Right lobe of liver (tissue), 6 donors: Measurements from ENCODE around the gene USP22. TPM values are rescaled to one million over a fixed set of nuclear protein-coding genes. Genes with fewer than 3 reads are reported as not detected.

Experiments used
- ATAC-seq, 4 donors: fragments of 200-7000 bp; cut with Tn5 transposase; one replicate each; pipeline ENCODE4 v1.9.1; 2020; ENCODE audit warnings: mild to moderate bottlenecking in 4 of 4, moderate library complexity in 4 of 4
- DNase-seq, 3 donors: peaks; one replicate each; pipeline ENCODE4 v3.0.0-alpha.2; 2020
- H3K27ac ChIP-seq, 3 donors: fragments of 200-600 bp; one replicate each; pipeline ENCODE4 v1.8.0; 2022
- H3K27me3 ChIP-seq, 2 donors: fragments of 200-600 bp; one replicate each; pipeline ENCODE4 v1.8.0; 2022
- H3K36me3 ChIP-seq, 4 donors: fragments of 200-600 bp; sonication (generic) in 1 of 4; one replicate each; pipeline versions ENCODE4 v1.5.1 to v1.8.0; 2017 to 2022; ENCODE audit warnings: control low read depth in 1 of 4
- H3K4me1 ChIP-seq, 4 donors: fragments of 200-600 bp; sonication (generic) in 1 of 4; one replicate each; pipeline versions ENCODE4 v1.5.1 to v1.8.0; 2017 to 2022; ENCODE audit warnings: control low read depth in 1 of 4
- H3K4me3 ChIP-seq, 3 donors: fragments of 200-600 bp; one replicate each; pipeline ENCODE4 v1.8.0; 2022
- H3K9me3 ChIP-seq, 4 donors: fragments of 200-600 bp; sonication (generic) in 1 of 4; one replicate each; pipeline versions ENCODE4 v1.5.1 to v1.8.0; 2017 to 2022; ENCODE audit warnings: control low read depth in 1 of 4
- CTCF ChIP-seq, 4 donors: fragments of 200-600 bp in 3 of 4; fragments of 450-650 bp in 1 of 4; IDR thresholded peaks; one replicate each; pipeline versions ENCODE4 v1.5.1 to v1.8.0; 2016 to 2022; ENCODE audit warnings: antibody characterized with exemption in 4 of 4, mild to moderate bottlenecking in 2 of 4
- POLR2A ChIP-seq: fragments of 450-650 bp; IDR thresholded peaks from one replicate; pipeline ENCODE4 v1.6.1; 2017; ENCODE audit warnings: antibody characterized with exemption, mild to moderate bottlenecking
- WGBS: methylation state at CpG from one replicate; pipeline ENCODE4 v1.1.6; 2018; ENCODE audit warnings: low coverage, low lambda C conversion rate; ENCODE audit not compliant: insufficient coverage; ENCODE audit errors: missing lambda C conversion rate; 5-methylcytosine and 5-hydroxymethylcytosine counted together
- intact Hi-C, 2 donors: fragments of 100-400 bp; cut with DNase I; formaldehyde crosslinking; loops; one replicate each; pipeline versions ENCODE4 v1.11.2 to v1.14.1; 2022
- total RNA-seq, 6 experiments: library from RNA; depleted of rRNA in 2 of 6; stranded (reverse); fragments of >200 nt in 2 of 6; fragmentation: NEBNext Ultra II Directional in 3 of 6; extraction: Animal tissue kit (Norgen Biotek cat#: 25700) in 3 of 6; gene quantifications; one replicate each; pipeline versions ENCODE4 v1.1.0 to v1.2.4, GENCODE V29; 2016 to 2023
- donor health status: DM: no; HTN: yes; CAD: no.
- donor health status: DM: no; HTN: no; CAD: no.
- donor health status: DM: no; HTN: no; CAD: no.
- donor health status: DM: no; HTN: yes; CAD: no.
- donor health status: DM: no; HTN: yes; CAD: no.

USP22 gene
- total RNA-seq, 6 experiments from 2014 or later, result 69.8 to 81.2 (median 77.7) TPM

GRCh38 chr17:21049457-21049856, 6.6 kb upstream of the USP22 start:
- no peaks in the 10 kb centered on the region for H3K9me3 ChIP-seq
- 92% methylated on average over 1 of the region's 1 CpG for WGBS
- H3K4me3 ChIP-seq, result no peak overlapping the region
- TF ChIP-seq CTCF (IDR thresholded peaks at IDR 0.05) (no peak), POLR2A (no peak)
- no peaks in the 10 kb centered on the region for H3K4me1 ChIP-seq
- intact Hi-C loops, result no loop called here
- H3K27me3 ChIP-seq, result no peaks in the 10 kb centered on the region
- DNase-seq (no peak), ATAC-seq (no peak)
- no peaks in the 10 kb centered on the region for H3K36me3 ChIP-seq
- no peak overlapping the region for H3K27ac ChIP-seq

- no peak for DNase-seq
Observed at GRCh38 chr17:21046216-21046615, 3.4 kb upstream of the USP22 start.

GRCh38 chr17:21044971-21045370, 2.2 kb upstream of the USP22 start:
- 93% methylated on average over 9 of the region's 10 CpGs for WGBS
- H3K4me3 ChIP-seq, result no peak overlapping the region
- H3K9me3 ChIP-seq, result no peaks in the 10 kb centered on the region
- ATAC-seq (no peak), DNase-seq (no peak)
- intact Hi-C loops, result no loop called here
- H3K4me1 ChIP-seq, result peaks cover 0 to 17% (median 5%) of the 10 kb centered on the region in 4 donors
- H3K27ac ChIP-seq, result no peak overlapping the region
- no peaks in the 10 kb centered on the region for H3K36me3 ChIP-seq
- no peaks in the 10 kb centered on the region for H3K27me3 ChIP-seq
- no peak for TF ChIP-seq POLR2A
- no peak for TF ChIP-seq CTCF (IDR thresholded peaks at IDR 0.05)

More at GRCh38 chr17:21046216-21046615, 3.4 kb upstream of the USP22 start:
- no peak for ATAC-seq
- intact Hi-C loops, result no loop called here
- no peak overlapping the region for H3K4me3 ChIP-seq
- H3K36me3 ChIP-seq, result no peaks in the 10 kb centered on the region
- no peak for TF ChIP-seq POLR2A
- TF ChIP-seq CTCF (IDR thresholded peaks at IDR 0.05), result no peak
- no peaks in the 10 kb centered on the region for H3K9me3 ChIP-seq
- WGBS, result 55% methylated on average over 3 of the region's 3 CpGs
- no peak overlapping the region for H3K27ac ChIP-seq
- peaks cover 0 to 7% (median 2%) of the 10 kb centered on the region in 4 donors for H3K4me1 ChIP-seq
- H3K27me3 ChIP-seq, result no peaks in the 10 kb centered on the region

GRCh38 chr17:21043296-21044232, 753 bp upstream of the USP22 start:
- H3K27ac ChIP-seq, result peak overlapping the region; percentile 97 to 100 (median 97)
- no peaks in the 10 kb centered on the region for H3K9me3 ChIP-seq
- DNase-seq (peak; percentile 99), ATAC-seq (peak; percentile 86 to 96 (median 90))
- intact Hi-C loops, result no loop called here
- peaks cover 0 to 21% (median 6%) of the 10 kb centered on the region in 4 donors for H3K4me1 ChIP-seq
- no peaks in the 10 kb centered on the region for H3K36me3 ChIP-seq
- H3K27me3 ChIP-seq, result no peaks in the 10 kb centered on the region
- 4% methylated on average over 24 of the region's 50 CpGs for WGBS
- peak overlapping the region; percentile 57 to 83 (median 80) for H3K4me3 ChIP-seq
- TF ChIP-seq POLR2A (peak; percentile 77), CTCF (IDR thresholded peaks at IDR 0.05) (peak; percentile 86 to 96 (median 90))
